Endothelial cell of umbilical vein (primary cell): ENCODE results near the gene GAK. TPM values are rescaled to one million over a fixed set of nuclear protein-coding genes. Genes with fewer than 3 reads are reported as not detected.

ENCODE experiments used
- BruUV-seq: library from RNA; stranded (reverse); fragments of 400-500 nt; replicated peaks from 2 replicates; lab custom pipeline; 2021; lab: Mats Ljungman, UMichigan
- CTCF ChIA-PET: fragments of 300-600, 350-600 bp; sonication (Branson Sonifier 250); formaldehyde crosslinking; loops from one replicate; lab custom pipeline; 2021; ENCODE audit warnings: antibody characterized with exemption, inconsistent platforms; lab: Charles Lee
- POLR2A ChIA-PET: fragments of 300-600, 350-600 bp; sonication (Branson Sonifier 250); formaldehyde crosslinking; loops from one replicate; lab custom pipeline; 2021; ENCODE audit warnings: antibody characterized with exemption, inconsistent platforms; lab: Charles Lee
- DNase-seq: peaks from one replicate; pipeline ENCODE4 v3.0.0-alpha.2; 2011; ENCODE audit warnings: low read depth, low spot score
- FAIRE-seq: peaks from 2 replicates; lab custom pipeline; 2011; peaks lifted over from hg19 to GRCh38; lab: Jason Lieb, UNC
- H2AFZ ChIP-seq: 2 replicates; pipeline ENCODE4 v1.6.0; 2012; ENCODE audit warnings: low read depth, low read length, control low read depth, inconsistent platforms
- H3K27ac ChIP-seq: 2 replicates; pipeline ENCODE4 v1.5.1; 2011; ENCODE audit warnings: low read depth, mild to moderate bottlenecking, control low read depth, low read length, moderate library complexity; ENCODE audit not compliant: insufficient read depth
- H3K27me3 ChIP-seq, 2 experiments: 2 replicates each; pipeline versions ENCODE4 v1.6.0 to v1.6.1; 2011; ENCODE audit warnings: low read length in 2 of 2, mixed read lengths in 1 of 2; ENCODE audit not compliant: control insufficient read depth in 2 of 2, insufficient read depth in 2 of 2
- H3K36me3 ChIP-seq, 2 experiments: 2 replicates in 1 of 2; 3 replicates in 1 of 2; pipeline ENCODE4 v1.5.1; 2011; ENCODE audit warnings: low read length in 2 of 2, mild to moderate bottlenecking in 1 of 2, moderate library complexity in 1 of 2; ENCODE audit not compliant: control insufficient read depth in 2 of 2, insufficient read depth in 2 of 2; ENCODE audit errors: extremely low read depth in 1 of 2
- H3K4me1 ChIP-seq: 3 replicates; pipeline ENCODE4 v1.5.1; 2011; ENCODE audit warnings: mild to moderate bottlenecking, low read length; ENCODE audit not compliant: control insufficient read depth, insufficient read depth; ENCODE audit errors: extremely low read depth
- H3K4me2 ChIP-seq: 2 replicates; pipeline ENCODE4 v1.6.1; 2011; ENCODE audit warnings: low read length, control low read depth, mixed read lengths; ENCODE audit not compliant: insufficient read depth
- H3K4me3 ChIP-seq, 3 experiments: fragments of 200-600 bp in 1 of 3; sonication (generic), shearing (Covaris generic) in 1 of 3; replicated peaks in 1 of 3; 2 replicates each; pipeline ENCODE4 v1.5.1; 2011 to 2016; ENCODE audit warnings: control low read depth in 3 of 3, low read length in 3 of 3, mild to moderate bottlenecking in 2 of 3, inconsistent platforms in 1 of 3, low read depth in 1 of 3, moderate library complexity in 1 of 3; ENCODE audit not compliant: insufficient read depth in 1 of 3
- H3K79me2 ChIP-seq: 2 replicates; pipeline ENCODE4 v1.6.0; 2012; ENCODE audit warnings: low read length, inconsistent platforms; ENCODE audit not compliant: control insufficient read depth, insufficient read depth
- H3K9ac ChIP-seq: replicated peaks from 2 replicates; pipeline ENCODE3; 2011; ENCODE audit warnings: low read length, control low read depth; ENCODE audit not compliant: insufficient read depth; ENCODE audit errors: extremely low read depth
- H3K9me1 ChIP-seq: replicated peaks from 3 replicates; pipeline ENCODE4 v1.6.0; 2011; ENCODE audit warnings: mild to moderate bottlenecking, low read length; ENCODE audit not compliant: control insufficient read depth, insufficient read depth; ENCODE audit errors: extremely low read depth
- H3K9me3 ChIP-seq: replicated peaks from 2 replicates; pipeline ENCODE4 v1.5.1; 2012; ENCODE audit warnings: low read length, inconsistent platforms; ENCODE audit not compliant: control insufficient read depth, insufficient read depth
- H4K20me1 ChIP-seq: replicated peaks from 2 replicates; pipeline ENCODE3; 2011; ENCODE audit warnings: mild to moderate bottlenecking, low read length; ENCODE audit not compliant: control insufficient read depth, insufficient read depth; ENCODE audit errors: extremely low read depth
- EZH2 ChIP-seq: IDR thresholded peaks from 2 replicates; pipeline ENCODE4 v1.6.1; 2012; ENCODE audit warnings: borderline replicate concordance, low read depth, mild to moderate bottlenecking, moderate library complexity, low read length, inconsistent platforms; ENCODE audit not compliant: severe bottlenecking
- FOS ChIP-seq: IDR thresholded peaks from 2 replicates; pipeline ENCODE4 v1.6.1; 2011; ENCODE audit warnings: mild to moderate bottlenecking, low read length, moderate library complexity, borderline replicate concordance; ENCODE audit not compliant: insufficient read depth
- GATA2 ChIP-seq: IDR thresholded peaks from 2 replicates; pipeline ENCODE4 v1.7.0; 2011; ENCODE audit warnings: low read depth, mild to moderate bottlenecking, moderate library complexity, mixed read lengths, low read length; ENCODE audit not compliant: insufficient read length, insufficient read depth
- JUN ChIP-seq: IDR thresholded peaks from 2 replicates; pipeline ENCODE4 v1.6.1; 2011; ENCODE audit warnings: borderline replicate concordance, low read depth; ENCODE audit not compliant: insufficient read length, insufficient read depth
- MYC ChIP-seq: IDR thresholded peaks from one replicate; pipeline ENCODE4 v1.6.1; 2011; ENCODE audit warnings: mild to moderate bottlenecking, low read depth, low read length
- POLR2A ChIP-seq: IDR thresholded peaks from 2 replicates; pipeline ENCODE4 v1.6.1; 2012; ENCODE audit warnings: low read depth, mild to moderate bottlenecking, control low read depth, low read length
- POLR2AphosphoS5 ChIP-seq: IDR thresholded peaks from 2 replicates; pipeline ENCODE4 v1.6.1; 2012; ENCODE audit warnings: low read depth, mild to moderate bottlenecking, control low read depth, low read length, moderate library complexity; ENCODE audit not compliant: insufficient read depth
- dilution Hi-C: fragments of 300-500 bp; cut with MboI; formaldehyde crosslinking; loops from one replicate; pipeline ENCODE4 v1.15.0; 2019; ENCODE audit warnings: low sequenced_read_pairs; ENCODE audit not compliant: extremely low pct_ligation_motif_present
- intact Hi-C: fragments of 100-400 bp; cut with micrococcal nuclease; formaldehyde crosslinking; loops from one replicate; pipeline ENCODE4 v1.10.0; 2022
- polyA plus RNA-seq, 4 experiments: library from polyadenylated mRNA; depleted of rRNA in 3 of 4; stranded (reverse) in 3 of 4; unstranded in 1 of 4; fragments of >200 nt; gene quantifications; 2 replicates each; pipeline versions ENCODE4 v1.2.1 to v1.2.3, GENCODE V29; 2011 to 2012; ENCODE audit warnings: missing spikeins in 1 of 4
- total RNA-seq: library from RNA; stranded (reverse); gene quantifications from 2 replicates; pipeline ENCODE4 v1.2.3, GENCODE V29; 2021
- TF ChIP-seq, protein P1 (sequence below), 2 donors: IDR thresholded peaks; 1 replicate in 1 of 2; 2 replicates in 1 of 2; pipeline ENCODE4 v1.5.1; 2011; ENCODE audit warnings: low read length in 2 of 2, mild to moderate bottlenecking in 2 of 2, moderate library complexity in 2 of 2, control low read depth in 1 of 2, inconsistent platforms in 1 of 2, low read depth in 1 of 2; ENCODE audit not compliant: insufficient read depth in 1 of 2; ENCODE audit errors: extremely low read depth in 1 of 2
- TF ChIP-seq, protein P2 (sequence below): IDR thresholded peaks from 2 replicates; pipeline ENCODE4 v1.6.1; 2011; ENCODE audit not compliant: insufficient read depth, insufficient read length

The GAK gene
- total and polyA plus RNA-seq, 2 donors (not counting 3 experiments of a cell fraction or from before 2014, with no cell fraction given): 49.6 to 109 TPM

DNA sequence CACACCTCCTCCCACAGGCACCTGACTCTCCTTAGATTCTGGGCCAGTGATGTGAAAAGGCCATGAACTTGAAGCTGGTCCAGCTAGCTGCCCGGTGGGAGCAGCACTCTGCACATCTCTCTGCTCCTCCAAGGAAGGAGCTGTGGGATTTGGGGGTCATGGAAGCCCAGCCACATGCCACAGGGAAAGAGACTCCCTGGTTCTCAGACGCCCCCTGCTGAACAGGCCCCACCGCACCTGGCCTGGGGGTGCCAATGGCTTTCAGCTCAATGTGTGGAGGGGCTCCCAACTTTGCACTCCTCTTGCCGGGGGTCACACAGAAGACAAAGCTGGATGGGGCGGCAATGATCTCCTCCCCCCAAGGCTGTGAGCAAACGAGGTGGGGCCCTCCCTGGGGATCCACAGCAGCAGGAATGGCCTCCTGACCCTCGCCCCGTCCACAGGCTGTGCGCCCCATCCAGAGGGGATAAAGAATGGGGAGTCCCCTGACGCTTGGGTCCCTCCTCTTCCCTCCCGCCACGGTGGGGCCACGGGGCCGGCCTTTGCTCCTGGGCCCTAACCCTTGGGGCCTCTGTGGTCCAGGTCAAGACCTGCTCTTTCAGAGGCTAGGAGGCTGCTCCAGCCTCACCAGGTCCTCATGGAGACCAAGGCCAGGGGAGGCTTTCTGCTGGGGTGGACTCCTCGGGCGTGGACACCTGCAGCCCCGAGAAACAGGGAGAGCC is 51.3 kb downstream of the GAK start:
- dilution Hi-C loops (no loop called here), intact Hi-C loops (no loop called here)
- H4K20me1 ChIP-seq: no peaks in the 10 kb centered on the region
- CTCF ChIA-PET: interaction anchor here (0.7 to 1.5 kb wide), 3 partner anchors 91 to 139 kb away, joined by 3 to 8 read pairs (median 3); no protein-coding TSS in a partner anchor
- POLR2A ChIA-PET: no interaction called here
- TF ChIP-seq GATA2: no peak
- TF ChIP-seq EZH2: no peak
- TF ChIP-seq FOS: no peak
- TF ChIP-seq JUN: no peak
- TF ChIP-seq POLR2AphosphoS5: no peak
- TF ChIP-seq POLR2A: no peak
- TF ChIP-seq, protein P1, sequence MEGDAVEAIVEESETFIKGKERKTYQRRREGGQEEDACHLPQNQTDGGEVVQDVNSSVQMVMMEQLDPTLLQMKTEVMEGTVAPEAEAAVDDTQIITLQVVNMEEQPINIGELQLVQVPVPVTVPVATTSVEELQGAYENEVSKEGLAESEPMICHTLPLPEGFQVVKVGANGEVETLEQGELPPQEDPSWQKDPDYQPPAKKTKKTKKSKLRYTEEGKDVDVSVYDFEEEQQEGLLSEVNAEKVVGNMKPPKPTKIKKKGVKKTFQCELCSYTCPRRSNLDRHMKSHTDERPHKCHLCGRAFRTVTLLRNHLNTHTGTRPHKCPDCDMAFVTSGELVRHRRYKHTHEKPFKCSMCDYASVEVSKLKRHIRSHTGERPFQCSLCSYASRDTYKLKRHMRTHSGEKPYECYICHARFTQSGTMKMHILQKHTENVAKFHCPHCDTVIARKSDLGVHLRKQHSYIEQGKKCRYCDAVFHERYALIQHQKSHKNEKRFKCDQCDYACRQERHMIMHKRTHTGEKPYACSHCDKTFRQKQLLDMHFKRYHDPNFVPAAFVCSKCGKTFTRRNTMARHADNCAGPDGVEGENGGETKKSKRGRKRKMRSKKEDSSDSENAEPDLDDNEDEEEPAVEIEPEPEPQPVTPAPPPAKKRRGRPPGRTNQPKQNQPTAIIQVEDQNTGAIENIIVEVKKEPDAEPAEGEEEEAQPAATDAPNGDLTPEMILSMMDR (IDR thresholded peaks at IDR 0.05; ENCODE audit: extremely low read depth in 1 of 2, insufficient read depth in 1 of 2, low read depth in 1 of 2, low read length in 2 of 2): no peak
- no peak for TF ChIP-seq MYC
- TF ChIP-seq, protein P2, sequence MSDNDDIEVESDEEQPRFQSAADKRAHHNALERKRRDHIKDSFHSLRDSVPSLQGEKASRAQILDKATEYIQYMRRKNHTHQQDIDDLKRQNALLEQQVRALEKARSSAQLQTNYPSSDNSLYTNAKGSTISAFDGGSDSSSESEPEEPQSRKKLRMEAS: no peak
- no peaks in the 10 kb centered on the region for H3K4me1 ChIP-seq
- H3K4me2 ChIP-seq: no peak overlapping the region
- no peak overlapping the region for H3K9ac ChIP-seq
- DNase-seq (no peak), FAIRE-seq (no peak)
- peaks cover 6 to 47% of the 10 kb centered on the region in 2 experiments for H3K36me3 ChIP-seq
- H3K4me3 ChIP-seq: no peak overlapping the region
- H2AFZ ChIP-seq: no peak overlapping the region
- H3K9me3 ChIP-seq: no peaks in the 10 kb centered on the region
- H3K27ac ChIP-seq: no peak overlapping the region
- no TSS peak for BruUV-seq
- no peaks in the 10 kb centered on the region for H3K79me2 ChIP-seq
- no peaks in the 10 kb centered on the region for H3K27me3 ChIP-seq
- H3K9me1 ChIP-seq: no peaks in the 10 kb centered on the region
